Kidney (tissue), 14 donors: Measurements from ENCODE around the gene DNAJC12. TPM values are rescaled to one million over a fixed set of nuclear protein-coding genes. Genes with fewer than 3 reads are reported as not detected.

Experiments used
- DNase-seq, 5 donors: peaks; one replicate each; pipeline ENCODE4 v3.0.0-alpha.2; 2013 to 2020
- FAIRE-seq: peaks from 2 replicates; lab custom pipeline; 2012; peaks lifted over from hg19 to GRCh38; lab: Jason Lieb, UNC
- H3K27ac ChIP-seq, 2 donors: one replicate each; pipeline ENCODE4 v1.7.0; 2013; ENCODE audit warnings: low read depth in 2 of 2, low read length in 2 of 2, inconsistent platforms in 1 of 2
- H3K27me3 ChIP-seq: one replicate; pipeline ENCODE4 v1.7.1; 2013; ENCODE audit warnings: low read length, inconsistent platforms; ENCODE audit not compliant: control insufficient read depth, insufficient read depth
- H3K36me3 ChIP-seq, 3 donors: one replicate each; pipeline versions ENCODE4 v1.7.0 to v1.7.1; 2013; ENCODE audit warnings: low read length in 3 of 3, control low read depth in 1 of 3, inconsistent platforms in 1 of 3; ENCODE audit not compliant: insufficient read depth in 3 of 3, control insufficient read depth in 2 of 3
- H3K4me1 ChIP-seq, 3 donors: one replicate each; pipeline versions ENCODE4 v1.7.0 to v1.7.1; 2013; ENCODE audit warnings: low read length in 3 of 3, inconsistent platforms in 1 of 3, low read depth in 1 of 3; ENCODE audit not compliant: control insufficient read depth in 2 of 3, insufficient read depth in 2 of 3
- H3K4me3 ChIP-seq, 3 donors: one replicate each; pipeline versions ENCODE4 v1.7.0 to v1.8.1; 2013; ENCODE audit warnings: low read length in 3 of 3, control low read depth in 1 of 3, inconsistent platforms in 1 of 3
- H3K9ac ChIP-seq, 3 donors: one replicate each; pipeline versions ENCODE4 v1.7.0 to v1.7.1; 2013; ENCODE audit warnings: low read length in 3 of 3, control low read depth in 1 of 3, inconsistent platforms in 1 of 3
- H3K9me3 ChIP-seq, 3 donors: one replicate each; pipeline versions ENCODE4 v1.7.0 to v1.7.1; 2013; ENCODE audit warnings: low read length in 3 of 3, control low read depth in 1 of 3, inconsistent platforms in 1 of 3; ENCODE audit not compliant: control insufficient read depth in 2 of 3, insufficient read depth in 1 of 3
- intact Hi-C: fragments of 100-400 bp; cut with DNase I; formaldehyde crosslinking; loops from one replicate; pipeline ENCODE4 v1.11.1; 2022
- polyA plus RNA-seq: library from polyadenylated mRNA; stranded (reverse); fragments of 350-450 nt; fragmentation: Illumina TruSeq; extraction: RNeasy Lipid Tissue Mini Kit (QIAGEN cat#74804); gene quantifications from one replicate; pipeline ENCODE4 v1.2.3, GENCODE V29; 2014; ENCODE audit warnings: low read depth, low replicate concordance; ENCODE audit not compliant: insufficient read depth
- total RNA-seq: library from RNA; stranded (reverse); fragmentation: NEBNext Ultra II Directional; extraction: Animal tissue kit (Norgen Biotek cat#: 25700); gene quantifications from one replicate; pipeline ENCODE4 v1.2.1, GENCODE V29; 2021
- TF ChIP-seq, protein P1 (sequence below): IDR thresholded peaks from 3 replicates; pipeline ENCODE4 v1.5.1; 2012; ENCODE audit warnings: mild to moderate bottlenecking, moderate library complexity, borderline replicate concordance; ENCODE audit not compliant: insufficient read depth; ENCODE audit errors: extremely low read depth
- donor health status: control.
- donor health status: control.
- donor health status: control.
- donor health status: control.
- donor health status: control.
- donor health status: DM: yes; HTN: yes; CAD: no.
- donor health status: Normal renal cell carcinoma (clear cell type).

The DNAJC12 gene
- total and polyA plus RNA-seq, 2 donors from 2014 or later: 2.5 to 33.9 TPM

DNA sequence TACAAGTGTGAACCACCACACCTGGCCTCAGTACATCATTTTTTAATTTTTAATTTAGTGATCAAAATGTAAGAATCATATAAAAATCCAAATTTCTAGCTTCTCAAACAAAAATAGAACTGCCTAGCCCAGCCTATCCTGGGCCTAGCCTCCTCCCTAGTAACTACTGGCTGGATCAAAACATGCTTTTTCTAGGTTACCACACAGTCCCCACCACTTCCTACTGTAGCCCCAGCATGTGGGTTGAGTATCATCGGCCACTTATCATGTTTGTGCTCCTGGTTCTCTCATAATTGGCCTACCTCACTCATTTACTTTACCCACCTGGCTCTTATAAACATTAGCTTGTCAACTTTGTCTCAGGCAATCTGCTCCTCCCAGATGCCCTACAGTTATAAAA is 52.9 kb downstream of the DNAJC12 start:
- no peaks in the 10 kb centered on the region for H3K4me1 ChIP-seq
- no peak for FAIRE-seq
- no peaks in the 10 kb centered on the region for H3K36me3 ChIP-seq
- intact Hi-C loops: no loop called here
- no peaks in the 10 kb centered on the region for H3K9me3 ChIP-seq
- no peaks in the 10 kb centered on the region for H3K27me3 ChIP-seq
- no peak overlapping the region for H3K9ac ChIP-seq
- H3K4me3 ChIP-seq: no peak overlapping the region
- TF ChIP-seq, protein P1, sequence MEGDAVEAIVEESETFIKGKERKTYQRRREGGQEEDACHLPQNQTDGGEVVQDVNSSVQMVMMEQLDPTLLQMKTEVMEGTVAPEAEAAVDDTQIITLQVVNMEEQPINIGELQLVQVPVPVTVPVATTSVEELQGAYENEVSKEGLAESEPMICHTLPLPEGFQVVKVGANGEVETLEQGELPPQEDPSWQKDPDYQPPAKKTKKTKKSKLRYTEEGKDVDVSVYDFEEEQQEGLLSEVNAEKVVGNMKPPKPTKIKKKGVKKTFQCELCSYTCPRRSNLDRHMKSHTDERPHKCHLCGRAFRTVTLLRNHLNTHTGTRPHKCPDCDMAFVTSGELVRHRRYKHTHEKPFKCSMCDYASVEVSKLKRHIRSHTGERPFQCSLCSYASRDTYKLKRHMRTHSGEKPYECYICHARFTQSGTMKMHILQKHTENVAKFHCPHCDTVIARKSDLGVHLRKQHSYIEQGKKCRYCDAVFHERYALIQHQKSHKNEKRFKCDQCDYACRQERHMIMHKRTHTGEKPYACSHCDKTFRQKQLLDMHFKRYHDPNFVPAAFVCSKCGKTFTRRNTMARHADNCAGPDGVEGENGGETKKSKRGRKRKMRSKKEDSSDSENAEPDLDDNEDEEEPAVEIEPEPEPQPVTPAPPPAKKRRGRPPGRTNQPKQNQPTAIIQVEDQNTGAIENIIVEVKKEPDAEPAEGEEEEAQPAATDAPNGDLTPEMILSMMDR: no peak
- H3K27ac ChIP-seq: no peak overlapping the region
- DNase-seq: no peak

DNA sequence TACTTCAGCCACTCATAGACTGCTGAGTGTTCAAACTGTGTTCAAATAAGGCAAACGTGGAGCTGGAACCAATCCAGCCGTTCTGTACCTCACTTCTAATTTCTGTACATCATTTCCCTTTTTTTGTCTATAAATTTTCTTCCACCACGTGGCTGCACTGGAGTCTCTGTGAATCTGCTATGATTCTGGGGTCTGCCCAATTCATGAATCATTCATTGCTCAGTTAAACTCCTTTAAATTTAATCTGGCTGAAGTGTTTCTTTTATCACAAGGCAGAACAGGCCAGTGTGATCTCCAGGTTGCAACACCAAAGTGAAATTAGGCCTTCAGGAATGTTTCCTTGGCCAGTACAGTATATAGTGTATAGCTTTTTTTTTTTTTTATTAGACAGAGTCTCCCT is 53.5 kb downstream of the DNAJC12 start:
- H3K27ac ChIP-seq: no peak overlapping the region
- no peaks in the 10 kb centered on the region for H3K4me1 ChIP-seq
- TF ChIP-seq, protein P1: no peak
- FAIRE-seq (no peak), DNase-seq (no peak)
- H3K4me3 ChIP-seq: no peak overlapping the region
- no peaks in the 10 kb centered on the region for H3K27me3 ChIP-seq
- H3K9me3 ChIP-seq: no peaks in the 10 kb centered on the region
- no peaks in the 10 kb centered on the region for H3K36me3 ChIP-seq
- no peak overlapping the region for H3K9ac ChIP-seq
- intact Hi-C loops: no loop called here

DNA sequence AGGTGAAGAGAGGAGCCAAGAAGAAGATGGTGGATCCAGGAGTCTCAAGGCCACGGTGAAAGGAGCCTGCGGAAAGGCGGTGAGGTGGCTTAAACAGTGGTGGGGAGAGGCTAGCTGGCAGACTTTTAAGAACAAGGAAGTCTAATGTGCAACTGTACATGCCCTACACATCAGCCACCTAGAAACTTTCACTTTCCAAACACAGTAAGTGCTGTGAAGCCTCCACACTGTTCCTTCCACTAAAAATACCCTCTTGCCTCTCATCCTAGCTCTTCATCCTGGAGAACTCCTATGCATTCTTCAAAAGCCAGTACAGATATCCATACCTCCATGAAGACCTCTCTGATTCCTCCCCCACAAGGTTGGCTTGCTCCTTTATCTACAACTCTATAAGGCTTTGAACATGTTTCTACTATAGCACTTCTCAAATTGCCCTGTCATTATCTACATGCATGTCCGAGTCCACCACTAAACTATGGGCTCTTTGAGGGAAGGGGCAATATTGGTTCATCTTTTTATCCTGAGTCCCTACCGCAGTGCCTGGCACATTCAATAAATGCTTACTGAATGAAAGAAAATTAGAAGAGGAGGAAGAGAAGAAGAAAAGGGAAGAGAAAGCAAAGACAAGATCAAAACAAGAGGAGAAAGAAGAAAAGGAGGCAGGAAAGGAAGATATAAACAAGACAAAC is 54.2 kb downstream of the DNAJC12 start:
- H3K9ac ChIP-seq: no peak overlapping the region
- DNase-seq: no peak
- no peaks in the 10 kb centered on the region for H3K27me3 ChIP-seq
- H3K27ac ChIP-seq: no peak overlapping the region
- no peaks in the 10 kb centered on the region for H3K9me3 ChIP-seq
- no peak overlapping the region for H3K4me3 ChIP-seq
- intact Hi-C loops: no loop called here
- no peaks in the 10 kb centered on the region for H3K36me3 ChIP-seq
- no peaks in the 10 kb centered on the region for H3K4me1 ChIP-seq
- TF ChIP-seq, protein P1: no peak
- FAIRE-seq: no peak

DNA sequence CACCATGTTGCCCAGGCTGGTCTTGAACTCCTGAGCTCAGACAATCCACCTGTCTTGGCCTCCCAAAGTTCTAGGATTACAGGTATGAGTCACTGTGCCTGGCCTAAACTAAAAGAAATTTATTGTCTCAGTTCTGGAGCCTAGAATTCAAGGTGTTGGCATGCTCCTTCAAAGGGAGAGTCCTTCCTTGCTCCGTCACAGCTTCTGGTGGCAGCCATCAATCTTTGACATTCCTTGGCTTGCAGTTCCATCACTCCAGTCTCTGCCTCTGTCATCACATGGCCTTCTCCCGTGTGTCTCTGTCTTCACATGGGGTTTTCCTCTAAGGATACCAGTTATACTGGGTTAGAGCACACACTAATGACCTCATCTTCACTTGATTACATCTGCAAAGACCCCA is 55.5 kb downstream of the DNAJC12 start:
- Histone ChIP-seq H3K9ac (no peak overlapping the region), H3K4me3 (no peak overlapping the region), H3K36me3 (no peaks in the 10 kb centered on the region), H3K9me3 (no peaks in the 10 kb centered on the region), H3K4me1 (no peaks in the 10 kb centered on the region), H3K27me3 (no peaks in the 10 kb centered on the region), H3K27ac (no peak overlapping the region)
- intact Hi-C loops: no loop called here
- TF ChIP-seq, protein P1: no peak
- FAIRE-seq (no peak), DNase-seq (no peak)
